ENCODE measurements around the gene MT1E. TPM values are rescaled to one million over a fixed set of nuclear protein-coding genes. Genes with fewer than 3 reads are reported as not detected.

The MT1E gene
- total and polyA plus RNA-seq, 2 of the 13 experiments (the other 11 are each of a cell fraction or from before 2014, with no cell fraction given): 110 to 1,072 TPM

- ATAC-seq (peak; percentile 41), DNase-seq (ENCODE audit: low spot score) (no peak), FAIRE-seq (peak; percentile 56)
- H3K9me3 ChIP-seq (ENCODE audit: low read length): no peaks in the 10 kb centered on the region
- BruUV-seq (replicated peaks): TSS peak; percentile 98
- POLR2A ChIA-PET: interaction anchor here (0.9 to 4.8 kb wide), 9 partner anchors 11 to 57 kb away, joined by 3 to 83 read pairs (median 5); partner anchors contain the start of genes MT1F and MT2A
- H3K79me2 ChIP-seq (ENCODE audit: insufficient read depth, low read length): no peaks in the 10 kb centered on the region
- CTCF ChIA-PET (ENCODE audit: low intra/inter-chr PET ratio, low total read pairs): no interaction called here
- intact Hi-C loops (cut with micrococcal nuclease; ENCODE audit: unreplicated experiment) (loop anchor here (2.0 kb wide), 1 partner anchor 17 kb away; the partner anchor contains the start of gene MT2A), in situ Hi-C loops (cut with HindIII; ENCODE audit: extremely low pct_ligation_motif_present, low pct_unique_long_range_greater_than_20kb) (no loop called here)
- peaks cover 0 to 41% of the 10 kb centered on the region in 2 experiments; a peak in 3 of 5 replicates for H3K27me3 ChIP-seq (ENCODE audit: control insufficient read depth in 1 of 2, insufficient read depth in 2 of 2, low read length in 2 of 2)
- peak overlapping the region; percentile 63 to 88 (median 72) for H3K4me3 ChIP-seq (replicated peaks in 1 of 3; ENCODE audit: insufficient read depth in 1 of 3, low read depth in 2 of 3, low read length in 3 of 3)
- H3K4me2 ChIP-seq (ENCODE audit: low read depth, low read length): peak overlapping the region; percentile 97
- H3K27ac ChIP-seq (ENCODE audit: extremely low read length, insufficient read depth, low read length): no peak overlapping the region
- peak overlapping the region; percentile 64 for H3K9ac ChIP-seq (ENCODE audit: insufficient read depth, low read depth, low read length)
- H2AFZ ChIP-seq (ENCODE audit: low read length): no peak overlapping the region
- H3K36me3 ChIP-seq (replicated peaks in 1 of 2; ENCODE audit: control insufficient read depth in 1 of 2, insufficient read depth in 2 of 2, low read length in 2 of 2): no peaks in the 10 kb centered on the region
- peaks cover 60% of the 10 kb centered on the region for H3K4me1 ChIP-seq (ENCODE audit: insufficient read depth, low read length)
- no peaks in the 10 kb centered on the region for H4K20me1 ChIP-seq (ENCODE audit: insufficient read depth, low read length)
- WGBS (ENCODE audit: low lambda C conversion rate): 31% methylated on average over 16 of the region's 16 CpGs
- no peak for TF ChIP-seq SUZ12 (IDR thresholded peaks at IDR 0.05; ENCODE audit: low read depth, low read length)
- no peak for TF ChIP-seq RERE (CRISPR knock-in tag; IDR thresholded peaks at IDR 0.05; ENCODE audit: low read depth)
- TF ChIP-seq SOX6 (IDR thresholded peaks at IDR 0.05): no peak
- 0 out of 2 replicates have a peak, but pooled peaks have one; percentile 6 for TF ChIP-seq SOX6 (CRISPR knock-in tag; IDR thresholded peaks at IDR 0.05)
- no peak for TF ChIP-seq HHEX (CRISPR knock-in tag; IDR thresholded peaks at IDR 0.05)
- TF ChIP-seq NFATC3 (CRISPR knock-in tag; IDR thresholded peaks at IDR 0.05): 0 out of 2 replicates have a peak, but pooled peaks have one; percentile 63
- TF ChIP-seq HDAC2 (CRISPR knock-in tag; IDR thresholded peaks at IDR 0.05): no peak
- no peak for TF ChIP-seq TMF1 (CRISPR knock-in tag; IDR thresholded peaks at IDR 0.05; ENCODE audit: low read depth)
- no peak for TF ChIP-seq ZNF143 (CRISPR knock-in tag; IDR thresholded peaks at IDR 0.05)
- TF ChIP-seq, protein P1, sequence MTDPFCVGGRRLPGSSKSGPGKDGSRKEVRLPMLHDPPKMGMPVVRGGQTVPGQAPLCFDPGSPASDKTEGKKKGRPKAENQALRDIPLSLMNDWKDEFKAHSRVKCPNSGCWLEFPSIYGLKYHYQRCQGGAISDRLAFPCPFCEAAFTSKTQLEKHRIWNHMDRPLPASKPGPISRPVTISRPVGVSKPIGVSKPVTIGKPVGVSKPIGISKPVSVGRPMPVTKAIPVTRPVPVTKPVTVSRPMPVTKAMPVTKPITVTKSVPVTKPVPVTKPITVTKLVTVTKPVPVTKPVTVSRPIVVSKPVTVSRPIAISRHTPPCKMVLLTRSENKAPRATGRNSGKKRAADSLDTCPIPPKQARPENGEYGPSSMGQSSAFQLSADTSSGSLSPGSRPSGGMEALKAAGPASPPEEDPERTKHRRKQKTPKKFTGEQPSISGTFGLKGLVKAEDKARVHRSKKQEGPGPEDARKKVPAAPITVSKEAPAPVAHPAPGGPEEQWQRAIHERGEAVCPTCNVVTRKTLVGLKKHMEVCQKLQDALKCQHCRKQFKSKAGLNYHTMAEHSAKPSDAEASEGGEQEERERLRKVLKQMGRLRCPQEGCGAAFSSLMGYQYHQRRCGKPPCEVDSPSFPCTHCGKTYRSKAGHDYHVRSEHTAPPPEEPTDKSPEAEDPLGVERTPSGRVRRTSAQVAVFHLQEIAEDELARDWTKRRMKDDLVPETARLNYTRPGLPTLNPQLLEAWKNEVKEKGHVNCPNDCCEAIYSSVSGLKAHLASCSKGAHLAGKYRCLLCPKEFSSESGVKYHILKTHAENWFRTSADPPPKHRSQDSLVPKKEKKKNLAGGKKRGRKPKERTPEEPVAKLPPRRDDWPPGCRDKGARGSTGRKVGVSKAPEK (CRISPR knock-in tag; IDR thresholded peaks at IDR 0.05; ENCODE audit: borderline replicate concordance): 0 out of 2 replicates have a peak, but pooled peaks have one; percentile 4
- TF ChIP-seq ZNF121 (CRISPR knock-in tag; IDR thresholded peaks at IDR 0.05): no peak
- TF ChIP-seq, protein P2, sequence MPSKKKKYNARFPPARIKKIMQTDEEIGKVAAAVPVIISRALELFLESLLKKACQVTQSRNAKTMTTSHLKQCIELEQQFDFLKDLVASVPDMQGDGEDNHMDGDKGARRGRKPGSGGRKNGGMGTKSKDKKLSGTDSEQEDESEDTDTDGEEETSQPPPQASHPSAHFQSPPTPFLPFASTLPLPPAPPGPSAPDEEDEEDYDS (CRISPR knock-in tag; IDR thresholded peaks at IDR 0.05): 0 out of 2 replicates have a peak, but pooled peaks have one; percentile 6
- TF ChIP-seq ZNF451 (CRISPR knock-in tag; IDR thresholded peaks at IDR 0.05): 0 out of 2 replicates have a peak, but pooled peaks have one; percentile 10
- TF ChIP-seq ZNF496 (CRISPR knock-in tag; IDR thresholded peaks at IDR 0.05; ENCODE audit: insufficient replicate concordance): no peak
- TF ChIP-seq PRMT3 (CRISPR knock-in tag; IDR thresholded peaks at IDR 0.05; ENCODE audit: borderline replicate concordance, low read depth): 0 out of 2 replicates have a peak, but pooled peaks have one; percentile 34
Measured at GRCh38 chr16:56625943-56626654, 518 bp downstream of the MT1E start.

Data from HepG2 (cell line).